ENCODE measurements around the gene MYO18A.

The MYO18A gene

GRCh38 chr17:29109477-29110371 lies 70.5 kb downstream of the MYO18A start:
- peaks cover 23% of the 10 kb centered on the region for H3K4me1 ChIP-seq
- no peak overlapping the region for H2AFZ ChIP-seq
- no peak overlapping the region for H3K27ac ChIP-seq
- H3K27me3 ChIP-seq (ENCODE audit: control insufficient read depth, insufficient read depth, low read length), result no peaks in the 10 kb centered on the region
- H3K4me2 ChIP-seq (ENCODE audit: low read length), result no peak overlapping the region
- H3K9me3 ChIP-seq (ENCODE audit: control insufficient read depth, low read length), result no peaks in the 10 kb centered on the region
- no peaks in the 10 kb centered on the region for H3K36me3 ChIP-seq (ENCODE audit: control insufficient read depth, insufficient read depth, low read length)
- no peak for TF ChIP-seq CTCF (IDR thresholded peaks at IDR 0.05)
- no peak overlapping the region for H3K4me3 ChIP-seq (ENCODE audit: low read depth, low read length)
- no peaks in the 10 kb centered on the region for H3K79me2 ChIP-seq
- no peak overlapping the region for H3K9ac ChIP-seq

GRCh38 chr17:29108823-29109476 lies 71.2 kb downstream of the MYO18A start:
- H2AFZ ChIP-seq, result no peak overlapping the region
- no peak overlapping the region for H3K4me3 ChIP-seq (ENCODE audit: low read depth, low read length)
- no peak overlapping the region for H3K4me2 ChIP-seq (ENCODE audit: low read length)
- H3K4me1 ChIP-seq, result peaks cover 23% of the 10 kb centered on the region
- H3K79me2 ChIP-seq, result no peaks in the 10 kb centered on the region
- H3K36me3 ChIP-seq (ENCODE audit: control insufficient read depth, insufficient read depth, low read length), result no peaks in the 10 kb centered on the region
- no peaks in the 10 kb centered on the region for H3K27me3 ChIP-seq (ENCODE audit: control insufficient read depth, insufficient read depth, low read length)
- H3K27ac ChIP-seq, result peak overlapping the region; percentile 70
- TF ChIP-seq CTCF (IDR thresholded peaks at IDR 0.05), result no peak
- H3K9ac ChIP-seq, result no peak overlapping the region
- H3K9me3 ChIP-seq (ENCODE audit: control insufficient read depth, low read length), result no peaks in the 10 kb centered on the region

- no peak for TF ChIP-seq CTCF (IDR thresholded peaks at IDR 0.05)
- H3K4me2 ChIP-seq (ENCODE audit: low read length), result peak overlapping the region; percentile 2
- no peak overlapping the region for H2AFZ ChIP-seq
- no peaks in the 10 kb centered on the region for H3K9me3 ChIP-seq (ENCODE audit: control insufficient read depth, low read length)
- no peaks in the 10 kb centered on the region for H3K36me3 ChIP-seq (ENCODE audit: control insufficient read depth, insufficient read depth, low read length)
- H3K27me3 ChIP-seq (ENCODE audit: control insufficient read depth, insufficient read depth, low read length), result no peaks in the 10 kb centered on the region
- peak overlapping the region; percentile 70 for H3K27ac ChIP-seq
- no peaks in the 10 kb centered on the region for H3K79me2 ChIP-seq
- no peak overlapping the region for H3K9ac ChIP-seq
- H3K4me3 ChIP-seq (ENCODE audit: low read depth, low read length), result no peak overlapping the region
- peaks cover 25% of the 10 kb centered on the region for H3K4me1 ChIP-seq
Measured at GRCh38 chr17:29107933-29108822, 72.0 kb downstream of the MYO18A start.

GRCh38 chr17:29107084-29107483 lies 73.1 kb downstream of the MYO18A start:
- Histone ChIP-seq H3K4me3 (ENCODE audit: low read depth, low read length) (no peak overlapping the region), H3K9me3 (ENCODE audit: control insufficient read depth, low read length) (no peaks in the 10 kb centered on the region), H3K79me2 (no peaks in the 10 kb centered on the region), H3K4me1 (peaks cover 29% of the 10 kb centered on the region), H3K4me2 (ENCODE audit: low read length) (no peak overlapping the region), H3K27ac (peak overlapping the region; percentile 5), H3K9ac (no peak overlapping the region), H3K27me3 (ENCODE audit: control insufficient read depth, insufficient read depth, low read length) (no peaks in the 10 kb centered on the region), H3K36me3 (ENCODE audit: control insufficient read depth, insufficient read depth, low read length) (no peaks in the 10 kb centered on the region), H2AFZ (no peak overlapping the region)
- TF ChIP-seq CTCF (IDR thresholded peaks at IDR 0.05), result no peak

All from parathyroid adenoma (tissue), 2 donors.